ENCODE data around the gene MAGI3.
"Not testable (repeated sequence)": the region's sequence is repeated elsewhere in the genome, so short reads cannot be mapped to it uniquely, and the experiment has no call there.

The MAGI3 gene

GRCh38 chr1:113396585-113396984, 6.3 kb downstream of the MAGI3 start:
- no peak for DNase-seq

GRCh38 chr1:113399062-113399583, 8.8 kb downstream of the MAGI3 start:
- DNase-seq: no peak

GRCh38 chr1:113401067-113401466, 10.8 kb downstream of the MAGI3 start:
- no peak for DNase-seq

GRCh38 chr1:113401728-113402127, 11.4 kb downstream of the MAGI3 start:
- no peak for DNase-seq

- no peak for DNase-seq
Measured at GRCh38 chr1:113403065-113403464, 12.8 kb downstream of the MAGI3 start.

- DNase-seq: no peak
Measured at GRCh38 chr1:113405573-113405972, 15.3 kb downstream of the MAGI3 start.

GRCh38 chr1:113406149-113406548, 15.8 kb downstream of the MAGI3 start:
- DNase-seq: not testable (repeated sequence)

GRCh38 chr1:113409363-113409762, 19.0 kb downstream of the MAGI3 start:
- DNase-seq: no peak

- DNase-seq: not testable (repeated sequence)
Measured at GRCh38 chr1:113412020-113412419, 21.7 kb downstream of the MAGI3 start.

GRCh38 chr1:113415310-113416070, 25.2 kb downstream of the MAGI3 start:
- no peak for DNase-seq

- not testable (repeated sequence) for DNase-seq
Measured at GRCh38 chr1:113416071-113416470, 25.8 kb downstream of the MAGI3 start.

GRCh38 chr1:113416496-113416895, 26.2 kb downstream of the MAGI3 start:
- no peak for DNase-seq

- no peak for DNase-seq
Measured at GRCh38 chr1:113422315-113423068, 32.2 kb downstream of the MAGI3 start.

GRCh38 chr1:113423826-113424225, 33.5 kb downstream of the MAGI3 start:
- DNase-seq: no peak

- DNase-seq: no peak
Measured at GRCh38 chr1:113429461-113430153, 39.3 kb downstream of the MAGI3 start.

GRCh38 chr1:113433184-113433583, 42.9 kb downstream of the MAGI3 start:
- DNase-seq: no peak

GRCh38 chr1:113434081-113434873, 44.0 kb downstream of the MAGI3 start:
- DNase-seq: no peak

- DNase-seq: no peak
Measured at GRCh38 chr1:113434874-113435175, 44.5 kb downstream of the MAGI3 start.

GRCh38 chr1:113437554-113438341, 47.4 kb downstream of the MAGI3 start:
- no peak for DNase-seq

GRCh38 chr1:113438505-113439276, 48.4 kb downstream of the MAGI3 start:
- DNase-seq: no peak

All from hypothalamus (tissue), 51 donors.